ENCODE measurements around the gene RASAL1.

DNA sequence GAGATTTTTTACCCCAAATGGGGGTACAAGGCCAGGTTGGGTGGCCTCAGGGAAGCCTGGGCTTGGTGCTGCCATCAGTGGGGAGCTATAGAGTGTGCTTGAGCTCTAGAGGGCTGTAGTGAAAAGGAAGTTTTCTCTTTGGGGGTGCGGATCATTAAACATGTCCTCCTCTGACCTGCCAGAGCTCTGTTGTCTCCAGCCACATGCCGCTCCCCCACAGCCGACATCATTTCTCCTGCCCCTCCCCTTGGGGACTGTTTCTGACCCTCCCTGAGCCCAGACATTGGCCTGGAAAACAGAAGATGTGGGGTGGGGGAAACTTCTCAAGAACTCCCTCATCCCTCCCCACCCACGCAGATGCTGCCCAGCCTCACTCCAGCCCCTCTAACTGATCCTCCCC is 53.7 kb downstream of the RASAL1 start:
- TF ChIP-seq, protein P1, sequence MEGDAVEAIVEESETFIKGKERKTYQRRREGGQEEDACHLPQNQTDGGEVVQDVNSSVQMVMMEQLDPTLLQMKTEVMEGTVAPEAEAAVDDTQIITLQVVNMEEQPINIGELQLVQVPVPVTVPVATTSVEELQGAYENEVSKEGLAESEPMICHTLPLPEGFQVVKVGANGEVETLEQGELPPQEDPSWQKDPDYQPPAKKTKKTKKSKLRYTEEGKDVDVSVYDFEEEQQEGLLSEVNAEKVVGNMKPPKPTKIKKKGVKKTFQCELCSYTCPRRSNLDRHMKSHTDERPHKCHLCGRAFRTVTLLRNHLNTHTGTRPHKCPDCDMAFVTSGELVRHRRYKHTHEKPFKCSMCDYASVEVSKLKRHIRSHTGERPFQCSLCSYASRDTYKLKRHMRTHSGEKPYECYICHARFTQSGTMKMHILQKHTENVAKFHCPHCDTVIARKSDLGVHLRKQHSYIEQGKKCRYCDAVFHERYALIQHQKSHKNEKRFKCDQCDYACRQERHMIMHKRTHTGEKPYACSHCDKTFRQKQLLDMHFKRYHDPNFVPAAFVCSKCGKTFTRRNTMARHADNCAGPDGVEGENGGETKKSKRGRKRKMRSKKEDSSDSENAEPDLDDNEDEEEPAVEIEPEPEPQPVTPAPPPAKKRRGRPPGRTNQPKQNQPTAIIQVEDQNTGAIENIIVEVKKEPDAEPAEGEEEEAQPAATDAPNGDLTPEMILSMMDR (conservative IDR thresholded peaks at IDR 0.05 in 1 of 2, IDR thresholded peaks at IDR 0.05 in 1 of 2; ENCODE audit: extremely low read depth in 1 of 2, insufficient read depth in 1 of 2, low read depth in 1 of 2, low read length in 2 of 2) = no peak
- no peak for TF ChIP-seq EZH2 (IDR thresholded peaks at IDR 0.05; ENCODE audit: borderline replicate concordance, low read length)
